Stomach (tissue), 4 donors: ENCODE results near the gene TDRD15.

Experiments used
- EP300 ChIP-seq: sonication (generic); formaldehyde crosslinking; IDR thresholded peaks from one replicate; pipeline ENCODE4 v1.6.1; 2017; ENCODE audit warnings: antibody characterized with exemption
- POLR2A ChIP-seq, 4 donors: fragments of 450-650 bp; IDR thresholded peaks; one replicate each; pipeline ENCODE4 v1.6.1; 2016; ENCODE audit warnings: antibody characterized with exemption in 4 of 4, control low read depth in 2 of 4, mild to moderate bottlenecking in 1 of 4, moderate library complexity in 1 of 4
- POLR2AphosphoS5 ChIP-seq, 3 donors: sonication (generic); formaldehyde crosslinking; IDR thresholded peaks; one replicate each; pipeline ENCODE4 v1.6.1; 2016; ENCODE audit warnings: antibody characterized with exemption in 3 of 3
- TF ChIP-seq, protein P1 (sequence below), 7 experiments: fragments of 450-650 bp in 4 of 7; fragments of 200-600 bp in 3 of 7; sonication (generic) in 3 of 7; IDR thresholded peaks; one replicate each; pipeline ENCODE4 v1.5.1; 2016 to 2019; ENCODE audit warnings: antibody characterized with exemption in 7 of 7, control low read depth in 2 of 7, mild to moderate bottlenecking in 1 of 7

DNA sequence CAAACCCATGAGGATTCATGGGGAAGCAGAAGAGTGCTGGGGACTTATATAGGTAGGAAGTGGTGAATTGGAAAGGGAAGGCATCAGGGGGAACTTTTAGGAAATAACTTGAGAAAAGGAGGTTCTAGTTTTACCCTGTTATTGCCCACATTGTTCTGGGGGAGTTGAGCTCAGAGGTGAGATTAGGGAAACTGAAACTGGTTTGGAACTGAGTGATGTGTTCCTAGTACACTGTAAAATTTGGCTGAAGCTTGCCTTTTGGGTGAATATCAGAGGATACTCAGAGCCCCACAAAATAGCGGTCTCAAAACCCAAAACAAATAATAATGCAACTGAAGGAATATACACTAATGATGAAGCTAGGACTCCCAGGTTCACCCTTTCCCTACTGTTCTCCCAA, 40.3 kb upstream of the TDRD15 start:
- TF ChIP-seq, protein P1, sequence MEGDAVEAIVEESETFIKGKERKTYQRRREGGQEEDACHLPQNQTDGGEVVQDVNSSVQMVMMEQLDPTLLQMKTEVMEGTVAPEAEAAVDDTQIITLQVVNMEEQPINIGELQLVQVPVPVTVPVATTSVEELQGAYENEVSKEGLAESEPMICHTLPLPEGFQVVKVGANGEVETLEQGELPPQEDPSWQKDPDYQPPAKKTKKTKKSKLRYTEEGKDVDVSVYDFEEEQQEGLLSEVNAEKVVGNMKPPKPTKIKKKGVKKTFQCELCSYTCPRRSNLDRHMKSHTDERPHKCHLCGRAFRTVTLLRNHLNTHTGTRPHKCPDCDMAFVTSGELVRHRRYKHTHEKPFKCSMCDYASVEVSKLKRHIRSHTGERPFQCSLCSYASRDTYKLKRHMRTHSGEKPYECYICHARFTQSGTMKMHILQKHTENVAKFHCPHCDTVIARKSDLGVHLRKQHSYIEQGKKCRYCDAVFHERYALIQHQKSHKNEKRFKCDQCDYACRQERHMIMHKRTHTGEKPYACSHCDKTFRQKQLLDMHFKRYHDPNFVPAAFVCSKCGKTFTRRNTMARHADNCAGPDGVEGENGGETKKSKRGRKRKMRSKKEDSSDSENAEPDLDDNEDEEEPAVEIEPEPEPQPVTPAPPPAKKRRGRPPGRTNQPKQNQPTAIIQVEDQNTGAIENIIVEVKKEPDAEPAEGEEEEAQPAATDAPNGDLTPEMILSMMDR (IDR thresholded peaks at IDR 0.05), result no peak
- no peak for TF ChIP-seq POLR2A (IDR thresholded peaks at IDR 0.05)
- TF ChIP-seq EP300, result no peak
- TF ChIP-seq POLR2AphosphoS5 (IDR thresholded peaks at IDR 0.05), result no peak
